K562 (cell line): ENCODE data around the gene LMBRD1. TPM values are rescaled to one million over a fixed set of nuclear protein-coding genes. Genes with fewer than 3 reads are reported as not detected.

Source experiments
- ATAC-seq: fragments of 200-7000 bp; cut with Tn5 transposase; 3 replicates; pipeline ENCODE4 v1.9.1; 2020; ENCODE audit warnings: moderate library complexity
- BruUV-seq: library from RNA; stranded (reverse); fragments of 400-500 nt; replicated peaks from 2 replicates; lab custom pipeline; 2021; lab: Mats Ljungman, UMichigan
- CTCF ChIA-PET: fragments of 300-600 bp; formaldehyde crosslinking; extraction: SDS; loops from one replicate; lab custom pipeline; 2021; ENCODE audit warnings: low intra/inter-chr PET ratio; lab: Yijun Ruan, JAX
- POLR2A ChIA-PET: fragments of 300-600, 350-650 bp; sonication (Branson Sonifier 250); formaldehyde crosslinking; extraction: SDS; loops from one replicate; lab custom pipeline; 2021; ENCODE audit warnings: antibody characterized with exemption, inconsistent platforms; lab: Yijun Ruan, JAX
- DNase-seq, 4 experiments: peaks; one replicate each; pipeline versions ENCODE4 v3.0.0 to v3.0.0-alpha.2; 2011 to 2018; ENCODE audit warnings: low spot score in 3 of 4, mixed read lengths in 3 of 4; ENCODE audit errors: extremely low read depth in 1 of 4
- FAIRE-seq: peaks from 2 replicates; lab custom pipeline; 2011; peaks lifted over from hg19 to GRCh38; lab: Jason Lieb, UNC
- H2AFZ ChIP-seq: 2 replicates; pipeline ENCODE4 v1.6.0; 2011; ENCODE audit warnings: low read depth, low read length, control low read depth, inconsistent platforms
- H3K27ac ChIP-seq: fragments of 200-600 bp; 3 replicates; pipeline ENCODE4 v1.8.0; 2011; ENCODE audit warnings: low read depth, mild to moderate bottlenecking, control low read depth, inconsistent platforms, low read length, moderate library complexity, mixed read lengths; ENCODE audit errors: extremely low read depth
- H3K27me3 ChIP-seq, 2 experiments: fragments of 300-600 bp in 1 of 2; 2 replicates in 1 of 2; 3 replicates in 1 of 2; pipeline versions ENCODE4 v1.6.0 to v1.8.0; 2011; ENCODE audit warnings: inconsistent platforms in 2 of 2, low read length in 2 of 2, mild to moderate bottlenecking in 1 of 2, mixed read lengths in 1 of 2, moderate library complexity in 1 of 2; ENCODE audit not compliant: control insufficient read depth in 2 of 2, insufficient read depth in 2 of 2
- H3K36me3 ChIP-seq: fragments of 300-600 bp; 3 replicates; pipeline ENCODE4 v1.8.0; 2011; ENCODE audit warnings: mild to moderate bottlenecking, low read length, inconsistent platforms; ENCODE audit not compliant: control insufficient read depth, insufficient read depth
- H3K4me1 ChIP-seq, 2 experiments: fragments of 200-600 bp in 1 of 2; replicated peaks in 1 of 2; 2 replicates in 1 of 2; 3 replicates in 1 of 2; pipeline versions ENCODE4 v1.5.1 to v1.8.0; 2011; ENCODE audit warnings: inconsistent platforms in 2 of 2, low read length in 2 of 2, mild to moderate bottlenecking in 1 of 2, mixed read lengths in 1 of 2, moderate library complexity in 1 of 2; ENCODE audit not compliant: control insufficient read depth in 2 of 2, insufficient read depth in 2 of 2
- H3K4me2 ChIP-seq: 2 replicates; pipeline ENCODE4 v1.6.1; 2011; ENCODE audit warnings: low read length, control low read depth, inconsistent platforms, mixed read lengths; ENCODE audit not compliant: insufficient read depth
- H3K4me3 ChIP-seq: fragments of 200-600 bp; sonication (generic), shearing (Covaris generic); 2 replicates; pipeline ENCODE4 v1.5.1; 2016; ENCODE audit warnings: control low read depth, inconsistent platforms
- H3K79me2 ChIP-seq: fragments of 200-600 bp; 3 replicates; pipeline ENCODE4 v1.8.0; 2011; ENCODE audit warnings: low read length, inconsistent platforms; ENCODE audit not compliant: control insufficient read depth, insufficient read depth
- H3K9ac ChIP-seq, 2 experiments: 2 replicates each; pipeline versions ENCODE4 v1.6.0 to v1.6.1; 2011; ENCODE audit warnings: low read depth in 2 of 2, low read length in 2 of 2, control low read depth in 1 of 2, inconsistent platforms in 1 of 2, mild to moderate bottlenecking in 1 of 2, mixed read lengths in 1 of 2; ENCODE audit not compliant: insufficient read depth in 1 of 2
- H3K9me1 ChIP-seq: one replicate; pipeline ENCODE4 v1.6.0; 2011; ENCODE audit warnings: inconsistent platforms, mild to moderate bottlenecking, low read length, moderate library complexity; ENCODE audit not compliant: control insufficient read depth, insufficient read depth
- H3K9me3 ChIP-seq: replicated peaks from 2 replicates; pipeline ENCODE4 v1.5.1; 2011; ENCODE audit warnings: low read depth, low read length, inconsistent platforms; ENCODE audit not compliant: control insufficient read depth, insufficient read depth
- H4K20me1 ChIP-seq: replicated peaks from 2 replicates; pipeline ENCODE4 v1.6.1; 2011; ENCODE audit warnings: low read length, inconsistent platforms, mixed read lengths; ENCODE audit not compliant: control insufficient read depth, insufficient read depth
- FOXM1 ChIP-seq, 2 experiments: fragments of 450-650 bp in 1 of 2; sonication (generic) in 1 of 2; formaldehyde crosslinking in 1 of 2; IDR thresholded peaks; 2 replicates each; pipeline versions ENCODE4 v1.6.1 to v1.9.0; 2017 to 2022; ENCODE audit warnings: low read depth in 2 of 2, mild to moderate bottlenecking in 2 of 2, missing genetic modification reagents in 1 of 2, moderate library complexity in 1 of 2
- RBM15 ChIP-seq: fragments of 200-400 bp; formaldehyde crosslinking; IDR thresholded peaks from 2 replicates; pipeline ENCODE4 v1.6.1; 2018; ENCODE audit warnings: mild to moderate bottlenecking, low read length, moderate library complexity; ENCODE audit not compliant: insufficient read depth
- ZNF124 ChIP-seq: sonication (generic); formaldehyde crosslinking; IDR thresholded peaks from 2 replicates; pipeline ENCODE4 v1.8.1; 2022; ENCODE audit warnings: missing genetic modification reagents
- WGBS: fragments of 100-300 bp; shearing (Covaris generic); methylation state at CpG from one replicate; pipeline ENCODE4 v1.1.6; 2016; ENCODE audit warnings: low coverage, mixed read lengths; ENCODE audit not compliant: insufficient coverage; ENCODE audit errors: missing lambda C conversion rate; 5-methylcytosine and 5-hydroxymethylcytosine counted together
- in situ Hi-C: fragments of 300-500 bp; cut with MboI; formaldehyde crosslinking; loops from 4 replicates; pipeline ENCODE4 v1.15.0; 2018; ENCODE audit warnings: inconsistent platforms, mixed read lengths
- intact Hi-C: fragments of 100-400 bp; cut with micrococcal nuclease; formaldehyde crosslinking; loops from 2 replicates; pipeline ENCODE4 v1.14.2; 2022
- polyA plus RNA-seq, 8 experiments: library from polyadenylated mRNA; depleted of rRNA in 4 of 8; stranded (reverse) in 5 of 8; unstranded in 3 of 8; fragments of >200 nt; fragmentation: Nextera tagmentation in 2 of 8; fragmentation: Illumina TruSeq in 1 of 8; extraction: Ambion mirVana in 2 of 8; extraction: Trizol in 1 of 8; gene quantifications; 2 replicates each; pipeline versions ENCODE4 v1.2.1 to v1.2.3, GENCODE V29; 2011 to 2014; ENCODE audit warnings: inconsistent platforms in 1 of 8, missing spikeins in 1 of 8
- total RNA-seq, 7 experiments: library from RNA; depleted of rRNA in 6 of 7; stranded (reverse); fragments of >200 nt in 6 of 7; fragmentation: Illumina TruSeq in 2 of 7; extraction: Trizol in 2 of 7; gene quantifications; 2 replicates each; pipeline versions ENCODE4 v1.2.1 to v1.2.3, GENCODE V29; 2011 to 2021; ENCODE audit warnings: low replicate concordance in 1 of 7

The LMBRD1 gene
- total and polyA plus RNA-seq, 9 of the 15 experiments (the other 6 are each of a cell fraction or from before 2014, with no cell fraction given): 14.0 to 85.2 (median 26.5) TPM

GRCh38 chr6:69819138-69819537 is 22.3 kb upstream of the LMBRD1 start:
- no peak overlapping the region for H3K9ac ChIP-seq
- no peaks in the 10 kb centered on the region for H3K79me2 ChIP-seq
- H3K4me1 ChIP-seq: peaks cover 0 to 4% of the 10 kb centered on the region in 2 experiments; a peak in 1 of 5 replicates
- no peaks in the 10 kb centered on the region for H3K9me3 ChIP-seq
- DNase-seq (no peak), ATAC-seq (no peak)
- H4K20me1 ChIP-seq: no peaks in the 10 kb centered on the region
- ChIA-PET CTCF (no interaction called here), POLR2A (no interaction called here)
- H3K4me2 ChIP-seq: no peak overlapping the region
- WGBS: 49% methylated on average over 4 of the region's 4 CpGs
- intact Hi-C loops: no loop called here
- H2AFZ ChIP-seq: no peak overlapping the region
- H3K27ac ChIP-seq: no peak overlapping the region
- no peak for TF ChIP-seq FOXM1 (IDR thresholded peaks at IDR 0.05; ENCODE audit: low read depth)
- no peak for TF ChIP-seq FOXM1 (CRISPR knock-in tag; IDR thresholded peaks at IDR 0.05; ENCODE audit: low read depth)
- no peak for TF ChIP-seq ZNF124
- TF ChIP-seq, all 486 proteins: peak for 0
- in situ Hi-C loops: no loop called here
- no peak overlapping the region for H3K4me3 ChIP-seq
- H3K36me3 ChIP-seq: no peaks in the 10 kb centered on the region
- no peaks in the 10 kb centered on the region for H3K9me1 ChIP-seq
- no TSS peak for BruUV-seq
- no peak for FAIRE-seq
- no peaks in the 10 kb centered on the region for H3K27me3 ChIP-seq

- no peaks in the 10 kb centered on the region for H3K79me2 ChIP-seq
- H3K9me3 ChIP-seq: no peaks in the 10 kb centered on the region
- no peak overlapping the region for H3K27ac ChIP-seq
- H3K4me2 ChIP-seq: no peak overlapping the region
- ChIA-PET CTCF (no interaction called here), POLR2A (no interaction called here)
- no peak overlapping the region for H3K4me3 ChIP-seq
- H3K9ac ChIP-seq: no peak overlapping the region
- H3K27me3 ChIP-seq: no peaks in the 10 kb centered on the region
- TF ChIP-seq RBM15: no peak
- in situ Hi-C loops (no loop called here), intact Hi-C loops (no loop called here)
- H3K4me1 ChIP-seq: peaks cover 0 to 11% of the 10 kb centered on the region in 2 experiments; a peak in 3 of 5 replicates
- BruUV-seq: no TSS peak
- 39% methylated on average over 2 of the region's 2 CpGs for WGBS
- ATAC-seq (no peak), DNase-seq (no peak), FAIRE-seq (no peak)
- no peaks in the 10 kb centered on the region for H4K20me1 ChIP-seq
- H2AFZ ChIP-seq: peak overlapping the region; percentile 25; the same call in 1 of the 2 replicates
- H3K36me3 ChIP-seq: no peaks in the 10 kb centered on the region
- H3K9me1 ChIP-seq: no peaks in the 10 kb centered on the region
Measured at GRCh38 chr6:69818223-69818930, 21.6 kb upstream of the LMBRD1 start.
